Activated B cell treated with CpG ODN at 0.5 μM for 24 hours (primary cell): Measurements from ENCODE around the gene NAA40. TPM values are rescaled to one million over a fixed set of nuclear protein-coding genes. Genes with fewer than 3 reads are reported as not detected.
"Not testable (repeated sequence)": the region's sequence is repeated elsewhere in the genome, so short reads cannot be mapped to it uniquely, and the experiment has no call there.

Source experiments
- ATAC-seq: fragments of 200-7000 bp; cut with Tn5 transposase; one replicate; pipeline ENCODE4 v1.10.0; 2021; ENCODE audit warnings: low read depth, mild to moderate bottlenecking, moderate library complexity
- CTCF ChIA-PET: fragments of 350-600 bp; sonication (Branson Sonifier 250); formaldehyde crosslinking; loops from one replicate; lab custom pipeline; 2021; ENCODE audit warnings: antibody characterized with exemption; lab: Charles Lee
- POLR2A ChIA-PET: fragments of 350-600 bp; sonication (Branson Sonifier 250); formaldehyde crosslinking; loops from one replicate; lab custom pipeline; 2021; ENCODE audit warnings: antibody characterized with exemption; lab: Charles Lee
- DNase-seq: peaks from one replicate; pipeline ENCODE4 v3.0.0; 2022
- H3K27ac Mint-ChIP-seq: one replicate; pipeline ENCODE4 v1.8.0; 2020; ENCODE audit warnings: mixed read lengths
- H3K27me3 Mint-ChIP-seq: one replicate; pipeline ENCODE4 v1.8.0; 2021; ENCODE audit warnings: mixed read lengths
- H3K36me3 Mint-ChIP-seq: one replicate; pipeline ENCODE4 v1.8.0; 2021; ENCODE audit warnings: low read depth, mixed read lengths
- H3K4me1 Mint-ChIP-seq: one replicate; pipeline ENCODE4 v1.8.0; 2021; ENCODE audit warnings: mixed read lengths
- H3K4me3 Mint-ChIP-seq: one replicate; pipeline ENCODE4 v1.8.0; 2020; ENCODE audit warnings: mild to moderate bottlenecking, mixed read lengths
- H3K9me3 Mint-ChIP-seq: one replicate; pipeline ENCODE4 v1.8.0; 2020; ENCODE audit warnings: mixed read lengths
- intact Hi-C: fragments of 100-400 bp; cut with micrococcal nuclease; formaldehyde crosslinking; loops from one replicate; pipeline ENCODE4 v1.15.1; 2024
- total RNA-seq: library from RNA; stranded (reverse); gene quantifications from 2 replicates; pipeline ENCODE4 v1.2.3, GENCODE V29; 2022
- TF ChIP-seq, protein P1 (sequence below): fragments of 200-600 bp; IDR thresholded peaks from one replicate; pipeline ENCODE4 v1.8.0; 2022; ENCODE audit warnings: antibody characterized with exemption, mild to moderate bottlenecking

Gene NAA40
- total RNA-seq, 1 donor from 2014 or later = 28.6 TPM

DNA sequence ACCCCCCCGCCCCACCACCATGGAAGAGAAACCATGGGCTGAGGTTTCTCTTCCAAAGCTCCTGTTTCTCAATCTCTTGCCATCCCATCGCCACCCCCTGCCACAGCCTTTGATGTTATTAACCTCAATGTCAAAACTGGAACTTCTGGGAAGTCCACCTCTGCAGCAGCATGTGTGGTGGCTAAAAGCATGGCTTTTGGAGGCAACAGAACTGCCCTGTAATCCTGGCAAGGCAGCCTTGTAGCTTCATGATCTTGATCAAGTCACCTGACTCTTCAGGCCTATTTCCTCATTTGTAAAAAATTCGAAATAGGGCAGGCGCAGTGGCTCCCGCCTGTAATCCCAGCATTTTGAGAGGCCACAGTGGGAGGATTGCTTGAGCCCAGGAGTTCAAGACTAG, 32.1 kb downstream of the NAA40 start:
- Mint-ChIP-seq H3K4me1 (peaks cover 19% of the 10 kb centered on the region), H3K27me3 (peaks cover 5% of the 10 kb centered on the region), H3K4me3 (no peak overlapping the region), H3K27ac (no peak overlapping the region), H3K36me3 (peaks cover 8% of the 10 kb centered on the region), H3K9me3 (no peaks in the 10 kb centered on the region)
- no peak for DNase-seq
- no peak for ATAC-seq
- intact Hi-C loops = no loop called here
- ChIA-PET CTCF (no interaction called here), POLR2A (no interaction called here)
- TF ChIP-seq, protein P1, sequence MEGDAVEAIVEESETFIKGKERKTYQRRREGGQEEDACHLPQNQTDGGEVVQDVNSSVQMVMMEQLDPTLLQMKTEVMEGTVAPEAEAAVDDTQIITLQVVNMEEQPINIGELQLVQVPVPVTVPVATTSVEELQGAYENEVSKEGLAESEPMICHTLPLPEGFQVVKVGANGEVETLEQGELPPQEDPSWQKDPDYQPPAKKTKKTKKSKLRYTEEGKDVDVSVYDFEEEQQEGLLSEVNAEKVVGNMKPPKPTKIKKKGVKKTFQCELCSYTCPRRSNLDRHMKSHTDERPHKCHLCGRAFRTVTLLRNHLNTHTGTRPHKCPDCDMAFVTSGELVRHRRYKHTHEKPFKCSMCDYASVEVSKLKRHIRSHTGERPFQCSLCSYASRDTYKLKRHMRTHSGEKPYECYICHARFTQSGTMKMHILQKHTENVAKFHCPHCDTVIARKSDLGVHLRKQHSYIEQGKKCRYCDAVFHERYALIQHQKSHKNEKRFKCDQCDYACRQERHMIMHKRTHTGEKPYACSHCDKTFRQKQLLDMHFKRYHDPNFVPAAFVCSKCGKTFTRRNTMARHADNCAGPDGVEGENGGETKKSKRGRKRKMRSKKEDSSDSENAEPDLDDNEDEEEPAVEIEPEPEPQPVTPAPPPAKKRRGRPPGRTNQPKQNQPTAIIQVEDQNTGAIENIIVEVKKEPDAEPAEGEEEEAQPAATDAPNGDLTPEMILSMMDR = no peak

DNA sequence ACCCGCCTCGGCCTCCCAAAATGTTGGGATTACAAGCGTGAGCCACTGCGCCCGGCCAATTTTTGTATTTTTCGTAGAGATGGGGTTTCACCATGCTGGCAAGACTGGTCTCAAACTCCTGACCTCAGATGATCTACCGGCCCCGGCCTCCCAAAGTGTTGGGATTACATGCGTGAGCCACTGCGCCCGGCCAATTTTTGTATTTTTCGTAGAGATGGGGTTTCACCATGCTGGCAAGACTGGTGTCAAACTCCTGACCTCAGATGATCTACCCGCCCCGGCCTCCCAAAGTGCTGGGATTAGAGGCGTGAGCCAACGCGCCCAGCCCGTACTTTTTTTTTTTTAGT, 35.1 kb downstream of the NAA40 start:
- CTCF ChIA-PET = interaction anchor here (1.2 kb wide), 1 partner anchor 137 kb away, joined by 3 read pairs; no protein-coding TSS in a partner anchor
- DNase-seq, H3K27me3 Mint-ChIP-seq, H3K9me3 Mint-ChIP-seq, ATAC-seq: not testable (repeated sequence)
- POLR2A ChIA-PET = interaction anchor here (0.6 to 2.3 kb wide), 6 partner anchors 13 to 1792 kb away, joined by 3 to 17 read pairs (median 4); partner anchors contain the start of genes C11orf98, CSKMT, EEF1G and MARK2
- peaks cover 15% of the 10 kb centered on the region for H3K36me3 Mint-ChIP-seq
- H3K4me3 Mint-ChIP-seq = peak overlapping the region; percentile 100
- peak overlapping the region; percentile 98 for H3K27ac Mint-ChIP-seq
- intact Hi-C loops = loop anchor here (1.0 to 2.0 kb wide), 4 partner anchors 12 to 137 kb away; partner anchors contain the start of gene OTUB1
- H3K4me1 Mint-ChIP-seq = peaks cover 27% of the 10 kb centered on the region

DNA sequence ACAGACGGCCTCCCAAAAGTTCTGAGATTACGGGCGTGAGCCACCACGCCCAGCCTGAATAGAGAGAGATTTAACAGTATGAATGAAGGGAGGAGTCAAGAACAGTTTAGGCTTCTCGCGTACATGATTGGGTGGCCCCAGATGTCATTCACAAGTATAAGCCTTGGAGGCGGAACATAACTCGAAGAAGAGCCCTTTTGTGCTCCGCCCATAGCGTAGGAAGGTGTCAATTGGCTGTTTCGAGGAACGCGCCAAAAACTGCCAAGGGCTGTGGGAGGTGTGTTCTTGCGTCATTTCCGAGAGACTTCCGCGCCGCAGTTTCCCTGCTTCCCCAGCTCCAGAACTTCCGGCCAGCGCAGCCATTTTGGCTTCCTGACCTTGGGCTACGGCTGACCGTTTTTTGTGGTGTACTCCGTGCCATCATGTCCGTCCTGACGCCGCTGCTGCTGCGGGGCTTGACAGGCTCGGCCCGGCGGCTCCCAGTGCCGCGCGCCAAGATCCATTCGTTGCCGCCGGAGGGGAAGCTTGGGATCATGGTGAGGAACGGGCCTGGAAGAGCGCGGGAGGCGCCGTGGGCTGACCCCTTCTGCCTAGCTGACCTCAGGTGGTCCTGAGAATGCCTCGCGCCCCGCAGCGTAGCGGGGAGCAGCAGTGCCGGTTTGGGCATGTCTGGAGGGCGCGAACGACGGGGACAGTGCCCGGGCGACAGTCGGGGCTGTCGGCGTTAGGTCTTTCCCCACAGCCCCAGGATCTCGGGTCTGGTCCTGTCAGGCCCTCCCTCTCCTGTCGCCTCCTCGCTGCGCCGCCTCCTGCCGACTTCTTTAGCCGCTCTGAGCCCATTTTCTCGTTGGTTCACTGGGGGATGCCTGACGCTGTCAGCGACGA, 35.7 kb downstream of the NAA40 start, which contains the start of gene COX8A:
COX8A (plus strand) TSS at position 362 of the 885 bp plus-strand sequence; CDS start at position 423, 61 bp downstream.
- POLR2A ChIA-PET = interaction anchor here (0.6 to 2.3 kb wide), 7 partner anchors 12 to 1793 kb away, joined by 3 to 17 read pairs (median 4); partner anchors contain the start of genes C11orf98, CSKMT, EEF1G and MARK2
- Mint-ChIP-seq H3K9me3 (no peaks in the 10 kb centered on the region), H3K27ac (peak within 1 kb of the TSS; percentile 98), H3K4me3 (peak within 1 kb of the TSS; percentile 100), H3K4me1 (peaks cover 27% of the 10 kb centered on the region), H3K36me3 (peaks cover 15% of the 10 kb centered on the region), H3K27me3 (no peaks in the 10 kb centered on the region)
- peak; percentile 78 for DNase-seq
- CTCF ChIA-PET = interaction anchor here (1.2 kb wide), 1 partner anchor 138 kb away, joined by 3 read pairs; no protein-coding TSS in a partner anchor
- ATAC-seq = peak; percentile 99
- intact Hi-C loops = loop anchor here (1.0 to 2.0 kb wide), 4 partner anchors 12 to 137 kb away; partner anchors contain the start of gene OTUB1
- TF ChIP-seq, protein P1 = no peak

DNA sequence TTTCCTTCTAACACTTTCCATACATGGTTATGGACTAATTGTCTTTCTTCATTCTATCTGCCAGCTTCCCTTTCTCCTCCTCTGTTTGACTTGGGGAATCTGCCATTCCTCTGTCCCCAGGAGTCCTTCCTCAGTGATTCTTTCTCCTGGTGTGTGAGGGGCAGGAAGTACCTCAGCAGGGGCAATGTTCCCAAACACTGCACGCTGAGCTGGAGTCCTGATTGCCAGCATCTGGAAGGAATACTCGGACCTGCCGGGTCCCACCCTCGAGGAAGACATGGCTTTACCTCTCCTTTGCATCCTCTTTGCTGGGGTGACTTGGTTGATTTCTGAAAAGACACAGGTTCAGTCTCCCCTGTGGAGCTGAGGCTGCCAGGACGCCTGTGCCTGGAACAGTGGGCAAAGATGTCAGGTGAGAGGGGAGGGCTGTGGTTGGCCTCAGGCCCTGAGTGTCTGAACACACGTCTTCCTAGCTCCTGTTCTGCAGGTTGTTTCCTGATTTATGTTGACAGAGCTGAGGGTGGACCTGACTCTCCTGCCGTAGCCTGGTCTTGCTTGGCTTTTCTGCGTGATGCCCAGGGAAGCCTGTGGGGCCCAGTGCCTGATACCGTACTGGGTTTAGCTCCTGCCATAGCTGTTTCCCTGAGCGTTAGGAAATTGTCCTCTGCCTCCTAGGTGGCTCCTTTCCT, 39.9 kb downstream of the NAA40 start:
- DNase-seq (no peak), ATAC-seq (no peak)
- intact Hi-C loops = no loop called here
- Mint-ChIP-seq H3K27me3 (no peaks in the 10 kb centered on the region), H3K4me1 (peaks cover 38% of the 10 kb centered on the region), H3K36me3 (peaks cover 15% of the 10 kb centered on the region), H3K27ac (no peak overlapping the region), H3K4me3 (no peak overlapping the region), H3K9me3 (no peaks in the 10 kb centered on the region)
- POLR2A ChIA-PET = interaction anchor here (0.6 kb wide), 1 partner anchor 130 kb away, joined by 3 read pairs; no protein-coding TSS in a partner anchor
- TF ChIP-seq, protein P1 = no peak
- CTCF ChIA-PET = no interaction called here

DNA sequence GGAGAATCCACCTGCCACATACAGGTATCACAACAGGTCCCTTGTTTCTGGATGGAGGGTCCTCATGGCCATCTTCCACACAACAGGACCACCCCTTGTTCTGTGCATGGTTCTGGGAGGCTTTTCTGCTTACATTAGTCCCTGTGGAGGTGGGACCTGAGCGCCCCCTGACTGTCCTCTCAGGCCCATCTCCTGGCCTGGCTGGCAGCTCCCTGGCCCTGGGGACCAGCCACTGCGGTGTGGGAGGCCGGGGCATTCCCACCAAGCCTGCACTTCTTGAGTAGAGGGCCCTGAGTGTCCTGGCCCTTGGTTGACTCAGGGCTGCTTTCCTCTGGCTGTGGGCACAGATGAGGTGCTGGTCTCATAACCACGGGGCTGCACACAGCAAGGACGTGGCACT, 40.6 kb downstream of the NAA40 start:
- POLR2A ChIA-PET = interaction anchor here (0.7 kb wide), 1 partner anchor 1098 kb away, joined by 5 read pairs; the partner anchor contains the start of gene SLC3A2
- H3K4me1 Mint-ChIP-seq = peaks cover 32% of the 10 kb centered on the region
- TF ChIP-seq, protein P1 = no peak
- CTCF ChIA-PET = no interaction called here
- no peak overlapping the region for H3K27ac Mint-ChIP-seq
- H3K4me3 Mint-ChIP-seq = no peak overlapping the region
- no peaks in the 10 kb centered on the region for H3K27me3 Mint-ChIP-seq
- intact Hi-C loops = no loop called here
- H3K36me3 Mint-ChIP-seq = peaks cover 13% of the 10 kb centered on the region
- DNase-seq (no peak), ATAC-seq (no peak)
- H3K9me3 Mint-ChIP-seq = no peaks in the 10 kb centered on the region
